ENCODE results near the gene SH2B3. TPM values are rescaled to one million over a fixed set of nuclear protein-coding genes. Genes with fewer than 3 reads are reported as not detected.

The SH2B3 gene
- total RNA-seq, 1 donor from 2014 or later, result 36.4 TPM

- Mint-ChIP-seq H3K4me1 (ENCODE audit: unreplicated experiment) (peaks cover 49% of the 10 kb centered on the region), H3K4me3 (ENCODE audit: unreplicated experiment) (no peak overlapping the region), H3K36me3 (ENCODE audit: unreplicated experiment) (peaks cover 12% of the 10 kb centered on the region), H3K27me3 (ENCODE audit: unreplicated experiment) (no peaks in the 10 kb centered on the region), H3K27ac (ENCODE audit: unreplicated experiment) (peak overlapping the region; percentile 52), H3K9me3 (ENCODE audit: unreplicated experiment) (no peaks in the 10 kb centered on the region)
- no peak for DNase-seq (ENCODE audit: extremely low spot score, unreplicated experiment)
- TF ChIP-seq CTCF (IDR thresholded peaks at IDR 0.05), result no peak
These were observed 34.0 kb downstream of the SH2B3 start for GRCh38 chr12:111439657-111440151.

GRCh38 chr12:111440152-111440551, 34.4 kb downstream of the SH2B3 start:
- H3K4me1 Mint-ChIP-seq (ENCODE audit: unreplicated experiment), result peaks cover 49% of the 10 kb centered on the region

GRCh38 chr12:111440631-111441030, 34.9 kb downstream of the SH2B3 start:
- peaks cover 12% of the 10 kb centered on the region for H3K36me3 Mint-ChIP-seq (ENCODE audit: unreplicated experiment)
- no peak for DNase-seq (ENCODE audit: extremely low spot score, unreplicated experiment)
- TF ChIP-seq CTCF (IDR thresholded peaks at IDR 0.05), result no peak
- peaks cover 46% of the 10 kb centered on the region for H3K4me1 Mint-ChIP-seq (ENCODE audit: unreplicated experiment)
- peak overlapping the region; percentile 52 for H3K27ac Mint-ChIP-seq (ENCODE audit: unreplicated experiment)
- H3K9me3 Mint-ChIP-seq (ENCODE audit: unreplicated experiment), result no peaks in the 10 kb centered on the region
- no peak overlapping the region for H3K4me3 Mint-ChIP-seq (ENCODE audit: unreplicated experiment)
- H3K27me3 Mint-ChIP-seq (ENCODE audit: unreplicated experiment), result no peaks in the 10 kb centered on the region

More at GRCh38 chr12:111440152-111440551, 34.4 kb downstream of the SH2B3 start:
- Mint-ChIP-seq H3K4me3 (ENCODE audit: unreplicated experiment) (no peak overlapping the region), H3K27me3 (ENCODE audit: unreplicated experiment) (no peaks in the 10 kb centered on the region), H3K36me3 (ENCODE audit: unreplicated experiment) (peaks cover 12% of the 10 kb centered on the region), H3K27ac (ENCODE audit: unreplicated experiment) (peak overlapping the region; percentile 52), H3K9me3 (ENCODE audit: unreplicated experiment) (no peaks in the 10 kb centered on the region)
- DNase-seq (ENCODE audit: extremely low spot score, unreplicated experiment), result no peak
- TF ChIP-seq CTCF (IDR thresholded peaks at IDR 0.05), result no peak

- Mint-ChIP-seq H3K9me3 (ENCODE audit: unreplicated experiment) (no peaks in the 10 kb centered on the region), H3K4me3 (ENCODE audit: unreplicated experiment) (no peak overlapping the region)
- TF ChIP-seq CTCF (IDR thresholded peaks at IDR 0.05), result no peak
These were observed 35.6 kb downstream of the SH2B3 start for GRCh38 chr12:111441107-111441928.

GRCh38 chr12:111442301-111443045, 36.8 kb downstream of the SH2B3 start:
- H3K36me3 Mint-ChIP-seq (ENCODE audit: unreplicated experiment), result peaks cover 15% of the 10 kb centered on the region
- no peak overlapping the region for H3K4me3 Mint-ChIP-seq (ENCODE audit: unreplicated experiment)
- H3K9me3 Mint-ChIP-seq (ENCODE audit: unreplicated experiment), result no peaks in the 10 kb centered on the region
- no peaks in the 10 kb centered on the region for H3K27me3 Mint-ChIP-seq (ENCODE audit: unreplicated experiment)
- DNase-seq (ENCODE audit: extremely low spot score, unreplicated experiment), result no peak
- H3K4me1 Mint-ChIP-seq (ENCODE audit: unreplicated experiment), result peaks cover 43% of the 10 kb centered on the region
- H3K27ac Mint-ChIP-seq (ENCODE audit: unreplicated experiment), result peak overlapping the region; percentile 65
- TF ChIP-seq CTCF (IDR thresholded peaks at IDR 0.05), result no peak

More at GRCh38 chr12:111441107-111441928, 35.6 kb downstream of the SH2B3 start:
- no peak for DNase-seq (ENCODE audit: extremely low spot score, unreplicated experiment)
- Mint-ChIP-seq H3K27me3 (ENCODE audit: unreplicated experiment) (no peaks in the 10 kb centered on the region), H3K27ac (ENCODE audit: unreplicated experiment) (peak overlapping the region; percentile 57), H3K36me3 (ENCODE audit: unreplicated experiment) (peaks cover 12% of the 10 kb centered on the region), H3K4me1 (ENCODE audit: unreplicated experiment) (peaks cover 46% of the 10 kb centered on the region)
